Stimulated activated naive B cell treated with anti-CD40 and anti-IgM and Interleukin-4, amounts not matched to agents 10 μg/mL and 1 μg/mL and 100 μg/mL, for 72 hours (primary cell): Measurements from ENCODE around the gene GDAP1L1.
"Not testable (repeated sequence)": the region's sequence is repeated elsewhere in the genome, so short reads cannot be mapped to it uniquely, and the experiment has no call there.

ENCODE experiments used
- ATAC-seq, 2 donors: fragments of 150-1000 bp; cut with Tn5 transposase; replicated peaks; 2 replicates each; pipeline ENCODE4 v1.10.0; 2021; ENCODE audit warnings: moderate library complexity in 1 of 2
- DNase-seq: peaks from one replicate; pipeline ENCODE4 v3.0.0; 2021
- H3K27ac Mint-ChIP-seq: one replicate; pipeline ENCODE4 v1.8.0; 2022; ENCODE audit warnings: mild to moderate bottlenecking, mixed read lengths
- H3K27me3 Mint-ChIP-seq, 2 donors: one replicate each; pipeline ENCODE4 v1.8.0; 2022; ENCODE audit warnings: mixed read lengths in 2 of 2
- H3K36me3 Mint-ChIP-seq, 2 donors: one replicate each; pipeline ENCODE4 v1.8.0; 2022; ENCODE audit warnings: mixed read lengths in 2 of 2, mild to moderate bottlenecking in 1 of 2
- H3K4me1 Mint-ChIP-seq, 2 donors: one replicate each; pipeline ENCODE4 v1.8.0; 2022; ENCODE audit warnings: mixed read lengths in 2 of 2, mild to moderate bottlenecking in 1 of 2
- H3K4me3 Mint-ChIP-seq, 2 donors: one replicate each; pipeline ENCODE4 v1.8.0; 2022; ENCODE audit warnings: mild to moderate bottlenecking in 2 of 2, mixed read lengths in 2 of 2, moderate library complexity in 1 of 2
- H3K9me3 Mint-ChIP-seq, 2 donors: one replicate each; pipeline ENCODE4 v1.8.0; 2022; ENCODE audit warnings: mixed read lengths in 2 of 2, mild to moderate bottlenecking in 1 of 2

Gene GDAP1L1

GRCh38 chr20:44319839-44320422, 72.8 kb downstream of the GDAP1L1 start:
- no peak for DNase-seq
- H3K9me3 Mint-ChIP-seq, result no peaks in the 10 kb centered on the region
- no peak overlapping the region for H3K27ac Mint-ChIP-seq
- peaks cover 13 to 17% of the 10 kb centered on the region in 2 donors for H3K27me3 Mint-ChIP-seq
- H3K4me3 Mint-ChIP-seq, result no peak overlapping the region
- no peak for ATAC-seq
- H3K36me3 Mint-ChIP-seq, result no peaks in the 10 kb centered on the region
- no peaks in the 10 kb centered on the region for H3K4me1 Mint-ChIP-seq

GRCh38 chr20:44324343-44324742, 77.2 kb downstream of the GDAP1L1 start:
- Mint-ChIP-seq H3K27me3 (peaks cover 25 to 30% of the 10 kb centered on the region in 2 donors), H3K9me3 (no peaks in the 10 kb centered on the region), H3K4me3 (no peak overlapping the region), H3K36me3 (no peaks in the 10 kb centered on the region), H3K4me1 (peaks cover 0 to 7% of the 10 kb centered on the region in 2 donors), H3K27ac (no peak overlapping the region)
- ATAC-seq, result no peak
- DNase-seq, result no peak

GRCh38 chr20:44326391-44327159, 79.5 kb downstream of the GDAP1L1 start:
- peak overlapping the region in 1 of 2 donors; percentile 30 for H3K4me3 Mint-ChIP-seq
- H3K4me1 Mint-ChIP-seq, result peaks cover 0 to 7% of the 10 kb centered on the region in 2 donors
- H3K27ac Mint-ChIP-seq, result no peak overlapping the region
- ATAC-seq (peak; percentile 29 to 41), DNase-seq (no peak)
- H3K36me3 Mint-ChIP-seq, result no peaks in the 10 kb centered on the region
- no peaks in the 10 kb centered on the region for H3K9me3 Mint-ChIP-seq
- H3K27me3 Mint-ChIP-seq, result peaks cover 31 to 43% of the 10 kb centered on the region in 2 donors

GRCh38 chr20:44327748-44328147, 80.6 kb downstream of the GDAP1L1 start:
- not testable (repeated sequence) for H3K36me3 Mint-ChIP-seq, H3K4me1 Mint-ChIP-seq, H3K4me3 Mint-ChIP-seq, ATAC-seq, DNase-seq, H3K9me3 Mint-ChIP-seq, H3K27ac Mint-ChIP-seq
- peaks cover 32 to 44% of the 10 kb centered on the region in 2 donors for H3K27me3 Mint-ChIP-seq

- peaks cover 32 to 44% of the 10 kb centered on the region in 2 donors for H3K27me3 Mint-ChIP-seq
- no peak overlapping the region for H3K27ac Mint-ChIP-seq
- ATAC-seq (no peak), DNase-seq (no peak)
- H3K36me3 Mint-ChIP-seq, result no peaks in the 10 kb centered on the region
- no peaks in the 10 kb centered on the region for H3K9me3 Mint-ChIP-seq
- H3K4me1 Mint-ChIP-seq, result peaks cover 0 to 7% of the 10 kb centered on the region in 2 donors
- H3K4me3 Mint-ChIP-seq, result no peak overlapping the region
Measured at GRCh38 chr20:44328428-44328827, 81.3 kb downstream of the GDAP1L1 start.
